ENCODE measurements around the gene NID2.

The NID2 gene

GRCh38 chr14:52068615-52069306 is at the start of gene NID2:
Gene NID2, minus strand, starts transcription at chr14:52069059. Its CDS starts 65 bp downstream, at chr14:52068994.
- no peak for DNase-seq

- DNase-seq, result no peak
These were observed 48.4 kb upstream of the NID2 start for GRCh38 chr14:52117111-52117832.

GRCh38 chr14:52115286-52115685 is 46.4 kb upstream of the NID2 start:
- DNase-seq, result no peak

- no peak for DNase-seq
These were observed 43.6 kb upstream of the NID2 start for GRCh38 chr14:52112336-52113018.

- DNase-seq, result no peak
These were observed 42.7 kb upstream of the NID2 start for GRCh38 chr14:52111583-52111982.

- DNase-seq, result no peak
These were observed 41.7 kb upstream of the NID2 start for GRCh38 chr14:52110441-52111086.

GRCh38 chr14:52108823-52109222 is 40.0 kb upstream of the NID2 start:
- no peak for DNase-seq

GRCh38 chr14:52106840-52107239 is 38.0 kb upstream of the NID2 start:
- DNase-seq, result no peak

- DNase-seq, result no peak
These were observed 34.6 kb upstream of the NID2 start for GRCh38 chr14:52103416-52103815.

GRCh38 chr14:52095794-52096193 is 26.9 kb upstream of the NID2 start:
- DNase-seq, result no peak

GRCh38 chr14:52095336-52095735 is 26.5 kb upstream of the NID2 start:
- no peak for DNase-seq

- no peak for DNase-seq
These were observed 25.9 kb upstream of the NID2 start for GRCh38 chr14:52094546-52095271.

GRCh38 chr14:52091928-52092327 is 23.1 kb upstream of the NID2 start:
- no peak for DNase-seq

GRCh38 chr14:52090936-52091335 is 22.1 kb upstream of the NID2 start:
- no peak for DNase-seq

GRCh38 chr14:52089218-52089617 is 20.4 kb upstream of the NID2 start:
- no peak for DNase-seq

- DNase-seq, result no peak
These were observed 17.9 kb upstream of the NID2 start for GRCh38 chr14:52086711-52087110.

GRCh38 chr14:52082903-52083302 is 14.0 kb upstream of the NID2 start:
- DNase-seq, result no peak

- DNase-seq, result no peak
These were observed 13.1 kb upstream of the NID2 start for GRCh38 chr14:52081964-52082363.

GRCh38 chr14:52080808-52081755 is 12.2 kb upstream of the NID2 start:
- no peak for DNase-seq

- no peak for DNase-seq
These were observed 11.4 kb upstream of the NID2 start for GRCh38 chr14:52080158-52080800.

Measured in cerebellar nuclear complex (tissue), 1 donor.